K562 (cell line): ENCODE data around the gene C17orf50.

Experiments used
- BCLAF1 ChIP-seq, 2 experiments: fragments of 450-650 bp in 1 of 2; IDR thresholded peaks; 2 replicates each; pipeline ENCODE4 v1.6.1; 2011 to 2017; ENCODE audit warnings: low read depth in 2 of 2, antibody characterized with exemption in 1 of 2, borderline replicate concordance in 1 of 2, low read length in 1 of 2, mild to moderate bottlenecking in 1 of 2, mixed read lengths in 1 of 2; ENCODE audit not compliant: control insufficient read depth in 1 of 2
- CTCF ChIP-seq, 3 experiments: IDR thresholded peaks in 2 of 3; conservative IDR thresholded peaks in 1 of 3; 2 replicates each; pipeline ENCODE4 v1.5.1; 2011 to 2012; ENCODE audit warnings: low read length in 3 of 3, mild to moderate bottlenecking in 3 of 3, control low read depth in 2 of 3, improper control_type of control experiment in 1 of 3, inconsistent platforms in 1 of 3, low read depth in 1 of 3, mixed read lengths in 1 of 3, moderate library complexity in 1 of 3; ENCODE audit not compliant: insufficient read depth in 2 of 3
- ZNF76 ChIP-seq: fragments of 250-450 bp; sonication (Bioruptor Pico); IDR thresholded peaks from 2 replicates; pipeline ENCODE4 v1.4.0; 2020; ENCODE audit warnings: mild to moderate bottlenecking, moderate library complexity, borderline replicate concordance

GRCh38 chr17:35717475-35717874 lies 43.2 kb upstream of the C17orf50 start:
- TF ChIP-seq BCLAF1 (IDR thresholded peaks at IDR 0.05; ENCODE audit: borderline replicate concordance in 1 of 2, control insufficient read depth in 1 of 2, low read depth in 2 of 2, low read length in 1 of 2) (no peak), ZNF76 (no peak), CTCF (IDR thresholded peaks at IDR 0.05 in 2 of 3, conservative IDR thresholded peaks at IDR 0.05 in 1 of 3; ENCODE audit: insufficient read depth in 2 of 3, low read depth in 1 of 3, low read length in 3 of 3) (no peak)
